Measurements from ENCODE around the gene KDELR1. TPM values are rescaled to one million over a fixed set of nuclear protein-coding genes. Genes with fewer than 3 reads are reported as not detected.
"Not testable (repeated sequence)": the region's sequence is repeated elsewhere in the genome, so short reads cannot be mapped to it uniquely, and the experiment has no call there.

The KDELR1 gene
- total RNA-seq, 1 experiment from 2014 or later = 375 TPM

DNA sequence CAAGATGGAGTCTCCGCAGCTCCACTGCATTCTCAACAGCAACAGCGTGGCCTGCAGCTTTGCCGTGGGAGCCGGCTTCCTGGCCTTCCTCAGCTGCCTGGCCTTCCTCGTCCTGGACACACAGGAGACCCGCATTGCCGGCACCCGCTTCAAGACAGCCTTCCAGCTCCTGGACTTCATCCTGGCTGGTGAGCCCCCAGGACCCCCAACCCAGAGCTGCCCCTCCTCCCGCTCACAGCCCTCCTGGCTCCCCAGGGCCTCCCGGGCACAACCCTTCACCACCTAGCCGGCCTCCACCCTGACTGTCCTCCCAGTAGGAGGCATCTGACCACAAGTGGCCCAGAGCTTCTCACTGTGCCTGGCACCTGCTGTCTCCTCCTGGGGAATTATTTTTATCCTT is 17.8 kb downstream of the KDELR1 start:
- Mint-ChIP-seq H3K27me3 (ENCODE audit: insufficient read depth, unreplicated experiment) (no peaks in the 10 kb centered on the region), H3K9me3 (ENCODE audit: unreplicated experiment) (no peaks in the 10 kb centered on the region), H3K4me1 (ENCODE audit: low read depth, unreplicated experiment) (peaks cover 7% of the 10 kb centered on the region), H3K27ac (ENCODE audit: unreplicated experiment) (peak overlapping the region; percentile 35), H3K4me3 (ENCODE audit: unreplicated experiment) (no peak overlapping the region), H3K36me3 (ENCODE audit: insufficient read depth, unreplicated experiment) (peaks cover 5% of the 10 kb centered on the region)
- Histone ChIP-seq H3K4me3 (ENCODE audit: low read depth, low read length) (no peak overlapping the region), H3K4me1 (no peaks in the 10 kb centered on the region), H3K27me3 (replicated peaks; ENCODE audit: control insufficient read depth, insufficient read depth, low read length) (no peaks in the 10 kb centered on the region), H3K9me3 (no peaks in the 10 kb centered on the region), H3K36me3 (ENCODE audit: control insufficient read depth, insufficient read depth, low read length) (no peaks in the 10 kb centered on the region)
- TF ChIP-seq, protein P1, sequence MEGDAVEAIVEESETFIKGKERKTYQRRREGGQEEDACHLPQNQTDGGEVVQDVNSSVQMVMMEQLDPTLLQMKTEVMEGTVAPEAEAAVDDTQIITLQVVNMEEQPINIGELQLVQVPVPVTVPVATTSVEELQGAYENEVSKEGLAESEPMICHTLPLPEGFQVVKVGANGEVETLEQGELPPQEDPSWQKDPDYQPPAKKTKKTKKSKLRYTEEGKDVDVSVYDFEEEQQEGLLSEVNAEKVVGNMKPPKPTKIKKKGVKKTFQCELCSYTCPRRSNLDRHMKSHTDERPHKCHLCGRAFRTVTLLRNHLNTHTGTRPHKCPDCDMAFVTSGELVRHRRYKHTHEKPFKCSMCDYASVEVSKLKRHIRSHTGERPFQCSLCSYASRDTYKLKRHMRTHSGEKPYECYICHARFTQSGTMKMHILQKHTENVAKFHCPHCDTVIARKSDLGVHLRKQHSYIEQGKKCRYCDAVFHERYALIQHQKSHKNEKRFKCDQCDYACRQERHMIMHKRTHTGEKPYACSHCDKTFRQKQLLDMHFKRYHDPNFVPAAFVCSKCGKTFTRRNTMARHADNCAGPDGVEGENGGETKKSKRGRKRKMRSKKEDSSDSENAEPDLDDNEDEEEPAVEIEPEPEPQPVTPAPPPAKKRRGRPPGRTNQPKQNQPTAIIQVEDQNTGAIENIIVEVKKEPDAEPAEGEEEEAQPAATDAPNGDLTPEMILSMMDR (IDR thresholded peaks at IDR 0.05; ENCODE audit: insufficient read depth in 1 of 2, low read depth in 1 of 2, low read length in 1 of 2, severe bottlenecking in 1 of 2, unreplicated experiment in 1 of 2) = no peak
- ChIA-PET CTCF (interaction anchor here (0.9 kb wide), 1 partner anchor 18 kb away, joined by 8 read pairs; the partner anchor contains the start of gene KDELR1), POLR2A (no interaction called here)
- DNase-seq = no peak
- intact Hi-C loops (cut with micrococcal nuclease; ENCODE audit: unreplicated experiment) = no loop called here
- BruUV-seq (replicated peaks) = no TSS peak

DNA sequence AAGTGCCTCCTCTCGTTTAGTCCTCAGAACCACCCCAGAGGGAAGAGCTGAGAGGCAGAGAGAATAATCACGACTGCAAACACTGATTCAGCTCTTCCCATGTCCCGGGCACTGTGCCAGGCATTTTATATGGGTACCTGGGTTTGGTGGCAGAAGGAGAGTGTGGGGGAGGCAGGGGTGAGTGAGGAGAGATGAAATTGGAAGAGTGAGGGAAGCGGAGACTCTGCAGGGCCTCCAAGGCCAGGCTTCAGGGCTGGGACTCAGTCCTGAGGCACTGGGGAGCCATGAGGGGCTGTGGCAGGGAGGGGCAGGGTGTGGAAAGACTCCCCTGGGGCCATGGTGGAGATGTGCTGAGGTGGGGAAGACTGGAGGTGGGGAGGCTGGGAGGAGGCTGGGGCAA is 18.4 kb downstream of the KDELR1 start:
- BruUV-seq (replicated peaks) = no TSS peak
- Mint-ChIP-seq H3K4me3 (ENCODE audit: unreplicated experiment) (no peak overlapping the region), H3K27ac (ENCODE audit: unreplicated experiment) (peak overlapping the region; percentile 35), H3K4me1 (ENCODE audit: low read depth, unreplicated experiment) (peaks cover 7% of the 10 kb centered on the region), H3K27me3 (ENCODE audit: insufficient read depth, unreplicated experiment) (no peaks in the 10 kb centered on the region), H3K9me3 (ENCODE audit: unreplicated experiment) (no peaks in the 10 kb centered on the region), H3K36me3 (ENCODE audit: insufficient read depth, unreplicated experiment) (no peaks in the 10 kb centered on the region)
- Histone ChIP-seq H3K4me1 (no peaks in the 10 kb centered on the region), H3K36me3 (ENCODE audit: control insufficient read depth, insufficient read depth, low read length) (no peaks in the 10 kb centered on the region), H3K27me3 (replicated peaks; ENCODE audit: control insufficient read depth, insufficient read depth, low read length) (no peaks in the 10 kb centered on the region), H3K9me3 (no peaks in the 10 kb centered on the region), H3K4me3 (ENCODE audit: low read depth, low read length) (no peak overlapping the region)
- TF ChIP-seq, protein P1 (IDR thresholded peaks at IDR 0.05; ENCODE audit: insufficient read depth in 1 of 2, low read depth in 1 of 2, low read length in 1 of 2, severe bottlenecking in 1 of 2, unreplicated experiment in 1 of 2) = no peak
- DNase-seq = no peak
- ChIA-PET CTCF (interaction anchor here (0.9 kb wide), 1 partner anchor 18 kb away, joined by 8 read pairs; the partner anchor contains the start of gene KDELR1), POLR2A (no interaction called here)
- intact Hi-C loops (cut with micrococcal nuclease; ENCODE audit: unreplicated experiment) = no loop called here

DNA sequence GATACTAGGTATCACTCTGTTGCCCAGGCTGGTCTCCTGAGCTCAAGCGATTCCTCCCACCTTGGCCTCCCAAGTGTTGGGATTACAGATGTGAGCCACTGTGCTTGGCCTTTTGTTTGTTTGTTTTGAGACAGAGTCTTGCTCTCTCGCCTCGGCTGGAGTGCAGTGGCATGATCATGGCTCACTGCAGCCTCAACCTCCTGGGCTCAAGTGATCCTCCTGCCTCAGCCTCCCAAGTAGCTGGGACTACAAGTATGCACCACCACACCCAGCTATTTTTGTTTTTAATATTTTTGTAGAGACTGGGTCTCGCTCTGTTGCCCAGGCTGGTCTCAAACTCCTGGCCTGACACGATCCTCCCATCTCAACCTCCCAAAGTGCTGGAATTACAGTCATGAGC is 19.6 kb downstream of the KDELR1 start:
- H3K4me1 ChIP-seq; H3K4me3 ChIP-seq (ENCODE audit: low read depth, low read length); H3K27me3 Mint-ChIP-seq (ENCODE audit: insufficient read depth, unreplicated experiment); H3K4me1 Mint-ChIP-seq (ENCODE audit: low read depth, unreplicated experiment); H3K4me3 Mint-ChIP-seq (ENCODE audit: unreplicated experiment); H3K9me3 Mint-ChIP-seq (ENCODE audit: unreplicated experiment); POLR2A ChIA-PET; intact Hi-C loops (cut with micrococcal nuclease; ENCODE audit: unreplicated experiment); DNase-seq; H3K9me3 ChIP-seq; BruUV-seq (replicated peaks); H3K27ac Mint-ChIP-seq (ENCODE audit: unreplicated experiment); H3K36me3 Mint-ChIP-seq (ENCODE audit: insufficient read depth, unreplicated experiment); H3K27me3 ChIP-seq (replicated peaks; ENCODE audit: control insufficient read depth, insufficient read depth, low read length); H3K36me3 ChIP-seq (ENCODE audit: control insufficient read depth, insufficient read depth, low read length): not testable (repeated sequence)
- CTCF ChIA-PET = interaction anchor here (0.7 to 1.0 kb wide), 2 partner anchors 17 to 122 kb away, joined by 3 read pairs; no protein-coding TSS in a partner anchor

DNA sequence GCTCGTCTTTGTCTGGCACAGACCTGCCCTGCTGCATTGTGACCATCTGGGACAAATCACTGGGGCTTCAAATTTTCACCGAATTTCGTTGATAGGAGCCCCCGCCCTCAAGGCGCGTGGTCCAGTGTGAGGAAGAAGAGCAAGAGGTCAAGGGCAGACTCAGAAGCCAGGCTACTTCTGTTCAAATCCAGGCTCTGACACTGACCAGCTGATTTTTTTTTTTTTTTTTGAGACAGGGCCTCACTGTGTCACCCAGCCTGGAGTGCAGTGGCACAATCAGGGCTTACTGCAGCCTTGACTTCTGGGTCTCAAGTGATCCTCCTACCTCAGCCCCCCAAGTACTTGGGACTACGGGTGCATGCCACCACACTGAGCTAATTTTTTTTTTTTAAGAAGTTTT is 20.0 kb downstream of the KDELR1 start:
- H3K27me3 Mint-ChIP-seq (ENCODE audit: insufficient read depth, unreplicated experiment) = no peaks in the 10 kb centered on the region
- H3K27ac Mint-ChIP-seq (ENCODE audit: unreplicated experiment) = peak overlapping the region; percentile 60

More for the DNA sequence above, 20.0 kb downstream of the KDELR1 start:
- CTCF ChIA-PET = interaction anchor here (1.0 kb wide), 1 partner anchor 16 kb away, joined by 3 read pairs; no protein-coding TSS in a partner anchor
- Histone ChIP-seq H3K4me3 (ENCODE audit: low read depth, low read length) (no peak overlapping the region), H3K9me3 (no peaks in the 10 kb centered on the region), H3K36me3 (ENCODE audit: control insufficient read depth, insufficient read depth, low read length) (no peaks in the 10 kb centered on the region), H3K4me1 (no peaks in the 10 kb centered on the region), H3K27me3 (replicated peaks; ENCODE audit: control insufficient read depth, insufficient read depth, low read length) (no peaks in the 10 kb centered on the region)
- Mint-ChIP-seq H3K4me1 (ENCODE audit: low read depth, unreplicated experiment) (peaks cover 7% of the 10 kb centered on the region), H3K4me3 (ENCODE audit: unreplicated experiment) (no peak overlapping the region), H3K36me3 (ENCODE audit: insufficient read depth, unreplicated experiment) (no peaks in the 10 kb centered on the region), H3K9me3 (ENCODE audit: unreplicated experiment) (no peaks in the 10 kb centered on the region)
- intact Hi-C loops (cut with micrococcal nuclease; ENCODE audit: unreplicated experiment) = no loop called here
- TF ChIP-seq, protein P1 (IDR thresholded peaks at IDR 0.05; ENCODE audit: insufficient read depth in 1 of 2, low read depth in 1 of 2, low read length in 1 of 2, severe bottlenecking in 1 of 2, unreplicated experiment in 1 of 2) = no peak
- BruUV-seq (replicated peaks) = no TSS peak
- DNase-seq = no peak
- POLR2A ChIA-PET = no interaction called here
